Neural progenitor cell (in vitro differentiated cells): Measurements from ENCODE around the gene VRK2.

Experiments
- EZH2 ChIP-seq: fragments of 200-600 bp; sonication (generic); IDR thresholded peaks from 2 replicates; pipeline ENCODE4 v1.6.1; 2017; ENCODE audit warnings: antibody characterized with exemption, mild to moderate bottlenecking, moderate library complexity
- EZH2phosphoT487 ChIP-seq: fragments of 200-600 bp; sonication (generic); IDR thresholded peaks from 2 replicates; pipeline ENCODE4 v1.6.1; 2017; ENCODE audit warnings: antibody characterized with exemption
- TF ChIP-seq, protein P1 (sequence below): fragments of 200-600 bp; sonication (generic); IDR thresholded peaks from 2 replicates; pipeline ENCODE4 v1.5.1; 2017; ENCODE audit warnings: antibody characterized with exemption, mild to moderate bottlenecking

GRCh38 chr2:58042486-58042970, 4.1 kb upstream of the VRK2 start:
- TF ChIP-seq EZH2phosphoT487 = no peak
- TF ChIP-seq, protein P1, sequence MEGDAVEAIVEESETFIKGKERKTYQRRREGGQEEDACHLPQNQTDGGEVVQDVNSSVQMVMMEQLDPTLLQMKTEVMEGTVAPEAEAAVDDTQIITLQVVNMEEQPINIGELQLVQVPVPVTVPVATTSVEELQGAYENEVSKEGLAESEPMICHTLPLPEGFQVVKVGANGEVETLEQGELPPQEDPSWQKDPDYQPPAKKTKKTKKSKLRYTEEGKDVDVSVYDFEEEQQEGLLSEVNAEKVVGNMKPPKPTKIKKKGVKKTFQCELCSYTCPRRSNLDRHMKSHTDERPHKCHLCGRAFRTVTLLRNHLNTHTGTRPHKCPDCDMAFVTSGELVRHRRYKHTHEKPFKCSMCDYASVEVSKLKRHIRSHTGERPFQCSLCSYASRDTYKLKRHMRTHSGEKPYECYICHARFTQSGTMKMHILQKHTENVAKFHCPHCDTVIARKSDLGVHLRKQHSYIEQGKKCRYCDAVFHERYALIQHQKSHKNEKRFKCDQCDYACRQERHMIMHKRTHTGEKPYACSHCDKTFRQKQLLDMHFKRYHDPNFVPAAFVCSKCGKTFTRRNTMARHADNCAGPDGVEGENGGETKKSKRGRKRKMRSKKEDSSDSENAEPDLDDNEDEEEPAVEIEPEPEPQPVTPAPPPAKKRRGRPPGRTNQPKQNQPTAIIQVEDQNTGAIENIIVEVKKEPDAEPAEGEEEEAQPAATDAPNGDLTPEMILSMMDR = no peak
- TF ChIP-seq EZH2 = no peak
